Muscle layer of duodenum (tissue), 2 donors: ENCODE data around the gene FKBP4.
A peak's percentile ranks its signal among the peaks of the same experiment; 100 is the strongest.

Experiments used
- H3K27ac ChIP-seq: one replicate; pipeline ENCODE4 v1.7.0; 2013; ENCODE audit warnings: mild to moderate bottlenecking, low read length
- H3K27me3 ChIP-seq: one replicate; pipeline ENCODE4 v1.7.0; 2013; ENCODE audit warnings: low read depth, mild to moderate bottlenecking, control low read depth, low read length
- H3K36me3 ChIP-seq, 2 donors: one replicate each; pipeline ENCODE4 v1.7.0; 2013; ENCODE audit warnings: low read length in 2 of 2, control low read depth in 1 of 2, mild to moderate bottlenecking in 1 of 2; ENCODE audit not compliant: insufficient read depth in 2 of 2, control insufficient read depth in 1 of 2
- H3K4me1 ChIP-seq, 2 donors: one replicate each; pipeline ENCODE4 v1.7.0; 2013; ENCODE audit warnings: low read length in 2 of 2, mild to moderate bottlenecking in 2 of 2, control low read depth in 1 of 2, moderate library complexity in 1 of 2; ENCODE audit not compliant: insufficient read depth in 2 of 2, control insufficient read depth in 1 of 2
- H3K4me3 ChIP-seq, 2 donors: one replicate each; pipeline ENCODE4 v1.7.0; 2013; ENCODE audit warnings: low read length in 2 of 2, low read depth in 1 of 2, mild to moderate bottlenecking in 1 of 2
- H3K9me3 ChIP-seq, 2 donors: one replicate each; pipeline ENCODE4 v1.7.0; 2013; ENCODE audit warnings: low read length in 2 of 2, control low read depth in 1 of 2, mild to moderate bottlenecking in 1 of 2; ENCODE audit not compliant: control insufficient read depth in 1 of 2
- donor health status: healthy.

Gene FKBP4

DNA sequence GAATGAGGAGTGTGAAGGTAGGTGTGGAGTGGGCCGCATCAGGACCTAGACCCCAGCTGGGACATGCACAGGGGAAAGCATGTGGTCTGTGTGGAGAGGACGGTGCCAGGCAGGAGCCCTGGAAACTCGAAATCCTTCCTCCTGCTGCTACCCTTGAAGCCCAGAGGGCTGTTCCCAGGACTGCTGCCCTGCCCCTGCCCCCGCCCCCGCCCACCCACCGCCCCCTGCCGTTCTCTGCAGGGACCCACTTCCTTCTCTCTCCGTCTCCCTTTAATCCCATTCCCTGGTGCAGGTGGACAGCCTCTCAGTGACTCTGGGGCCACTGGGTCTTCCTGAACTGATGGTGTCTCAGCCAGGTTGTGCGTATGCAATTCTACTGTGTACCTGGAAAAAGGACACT is 25.7 kb downstream of the FKBP4 start:
- no peak overlapping the region for H3K27ac ChIP-seq
- peaks cover 60 to 80% of the 10 kb centered on the region in 2 donors for H3K36me3 ChIP-seq
- H3K27me3 ChIP-seq = no peaks in the 10 kb centered on the region
- no peak overlapping the region for H3K4me3 ChIP-seq
- H3K9me3 ChIP-seq = no peaks in the 10 kb centered on the region
- H3K4me1 ChIP-seq = no peaks in the 10 kb centered on the region

DNA sequence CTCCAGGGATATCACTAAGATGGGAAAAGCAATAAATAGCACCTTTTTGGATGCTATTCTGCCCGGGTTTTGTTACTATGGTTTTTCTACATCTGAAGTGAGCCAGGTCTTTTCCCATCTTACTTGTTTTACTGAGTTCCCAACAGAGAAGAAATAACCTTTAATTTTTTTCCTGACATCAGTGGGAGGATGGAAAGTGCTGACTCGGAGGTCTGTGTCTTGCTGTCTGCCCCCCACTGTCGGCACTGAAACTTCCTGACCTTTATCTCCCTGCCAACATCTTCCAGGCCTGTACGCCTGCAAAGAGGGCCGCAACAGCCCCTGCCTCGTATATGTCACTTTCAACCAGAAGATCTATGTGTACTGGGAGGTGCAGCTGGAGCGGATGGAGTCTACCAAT is 28.7 kb downstream of the FKBP4 start:
- Histone ChIP-seq H3K9me3 (no peaks in the 10 kb centered on the region), H3K36me3 (peaks cover 74 to 96% of the 10 kb centered on the region in 2 donors), H3K4me1 (no peaks in the 10 kb centered on the region), H3K27ac (no peak overlapping the region), H3K4me3 (no peak overlapping the region), H3K27me3 (no peaks in the 10 kb centered on the region)

DNA sequence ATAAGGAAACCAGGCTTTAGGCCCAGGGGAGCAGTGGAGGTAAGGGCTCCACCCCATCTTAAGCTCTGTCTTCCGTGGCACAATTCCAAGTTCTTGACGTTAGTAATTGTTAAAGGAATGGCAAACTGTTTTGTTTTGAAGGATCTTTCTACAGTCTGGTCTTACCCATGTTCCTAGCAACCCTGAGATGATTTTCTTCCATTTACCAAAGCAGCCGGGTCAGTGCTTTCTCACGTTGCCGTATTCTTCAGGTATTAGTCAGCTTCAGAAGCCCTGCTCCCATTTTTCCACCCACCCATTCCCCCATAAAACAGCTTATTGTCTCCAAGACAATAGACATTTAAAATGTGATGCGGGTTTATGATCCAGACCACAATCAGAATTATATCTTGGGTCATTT is 29.8 kb downstream of the FKBP4 start:
- H3K27ac ChIP-seq = no peak overlapping the region
- H3K36me3 ChIP-seq = peaks cover 74 to 97% of the 10 kb centered on the region in 2 donors

DNA sequence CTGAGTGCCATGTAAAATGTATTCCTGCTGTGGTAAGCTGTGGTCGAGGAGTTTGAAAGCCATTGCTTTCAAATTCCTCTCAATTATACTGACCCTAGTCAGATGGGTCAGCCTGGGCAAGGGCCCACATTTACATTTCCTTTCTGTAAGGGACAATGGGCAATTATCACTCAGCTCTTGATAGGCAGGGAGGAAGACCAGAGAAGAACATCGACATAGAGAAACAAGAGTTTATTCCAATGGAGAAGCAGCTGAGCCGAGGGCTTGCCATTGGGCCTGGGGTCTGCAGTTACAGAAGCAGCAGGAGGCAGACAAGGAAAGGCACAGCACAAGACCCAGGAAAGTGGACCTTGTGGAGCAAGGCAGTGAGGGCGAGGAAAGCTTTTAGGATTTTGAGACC is 30.4 kb downstream of the FKBP4 start:
- no peak overlapping the region for H3K27ac ChIP-seq
- no peaks in the 10 kb centered on the region for H3K4me1 ChIP-seq
- no peaks in the 10 kb centered on the region for H3K27me3 ChIP-seq
- no peak overlapping the region for H3K4me3 ChIP-seq
- peaks cover 71 to 96% of the 10 kb centered on the region in 2 donors for H3K36me3 ChIP-seq
- H3K9me3 ChIP-seq = no peaks in the 10 kb centered on the region

More for the DNA sequence above, 29.8 kb downstream of the FKBP4 start:
- H3K4me3 ChIP-seq = no peak overlapping the region
- H3K9me3 ChIP-seq = no peaks in the 10 kb centered on the region
- H3K27me3 ChIP-seq = no peaks in the 10 kb centered on the region
- H3K4me1 ChIP-seq = no peaks in the 10 kb centered on the region

DNA sequence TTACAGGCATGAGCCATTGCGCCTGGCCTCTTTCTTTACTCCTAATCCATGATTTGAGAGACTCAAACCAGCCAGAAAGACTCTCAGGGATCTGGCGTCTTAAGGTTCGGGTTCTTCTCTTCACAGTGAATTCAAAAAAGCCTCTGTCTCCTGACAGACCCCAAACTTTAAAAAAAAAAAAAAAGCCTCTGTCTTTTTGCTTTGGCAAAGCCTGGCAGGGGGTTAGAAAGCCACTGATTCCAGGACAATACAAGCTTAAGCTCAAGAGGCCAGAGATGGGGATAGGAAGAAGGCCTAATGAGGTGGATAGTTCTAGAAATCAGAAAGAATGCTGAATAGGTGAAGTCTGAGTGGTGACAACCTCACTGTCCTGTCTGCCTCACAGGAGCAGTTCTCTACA is 31.3 kb downstream of the FKBP4 start:
- peaks cover 72 to 98% of the 10 kb centered on the region in 2 donors for H3K36me3 ChIP-seq
- H3K4me1 ChIP-seq = no peaks in the 10 kb centered on the region
- no peaks in the 10 kb centered on the region for H3K9me3 ChIP-seq
- H3K27ac ChIP-seq = no peak overlapping the region
- H3K27me3 ChIP-seq = no peaks in the 10 kb centered on the region
- no peak overlapping the region for H3K4me3 ChIP-seq

DNA sequence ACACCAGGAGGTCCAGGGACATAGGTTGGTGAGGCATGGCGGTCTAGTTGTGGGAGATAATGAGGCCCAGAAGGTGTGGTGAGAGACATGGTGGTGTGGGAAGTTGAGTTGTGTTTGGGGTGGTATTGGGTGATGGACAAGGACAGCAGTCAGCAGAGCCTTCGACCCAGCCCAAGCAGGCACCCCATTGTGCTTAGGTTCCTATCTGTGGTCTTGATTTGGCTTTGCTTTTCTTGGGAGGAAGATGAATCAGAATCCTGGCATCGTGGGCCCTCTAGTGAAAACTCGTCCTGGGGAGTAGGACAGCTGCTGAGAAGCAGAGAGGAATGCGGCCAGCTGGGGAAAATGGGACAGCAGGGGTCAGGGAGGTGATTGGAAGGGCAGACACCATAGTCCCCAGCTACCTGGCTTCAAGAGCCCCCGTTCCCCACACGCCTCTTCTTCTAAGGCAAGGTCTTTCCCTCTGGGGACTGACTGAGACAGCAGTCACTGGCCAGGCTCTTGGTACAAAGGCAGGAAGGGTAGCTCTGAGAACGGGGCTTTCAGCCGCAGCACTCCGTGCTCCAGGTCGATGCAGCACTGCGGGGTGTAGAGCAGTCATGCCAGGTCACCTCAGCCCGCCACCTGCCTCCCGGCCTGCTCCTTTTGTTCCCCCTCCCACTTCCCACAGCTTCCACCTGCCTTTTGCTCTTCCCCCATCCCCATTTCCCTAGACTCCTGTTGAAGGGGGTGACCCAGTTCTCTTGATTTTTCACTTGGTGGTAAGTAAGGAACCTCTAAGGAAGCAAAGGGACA is 32.1 kb downstream of the FKBP4 start:
- Histone ChIP-seq H3K36me3 (peaks cover 63 to 95% of the 10 kb centered on the region in 2 donors), H3K27ac (no peak overlapping the region), H3K27me3 (no peaks in the 10 kb centered on the region), H3K9me3 (no peaks in the 10 kb centered on the region), H3K4me3 (no peak overlapping the region), H3K4me1 (no peaks in the 10 kb centered on the region)

DNA sequence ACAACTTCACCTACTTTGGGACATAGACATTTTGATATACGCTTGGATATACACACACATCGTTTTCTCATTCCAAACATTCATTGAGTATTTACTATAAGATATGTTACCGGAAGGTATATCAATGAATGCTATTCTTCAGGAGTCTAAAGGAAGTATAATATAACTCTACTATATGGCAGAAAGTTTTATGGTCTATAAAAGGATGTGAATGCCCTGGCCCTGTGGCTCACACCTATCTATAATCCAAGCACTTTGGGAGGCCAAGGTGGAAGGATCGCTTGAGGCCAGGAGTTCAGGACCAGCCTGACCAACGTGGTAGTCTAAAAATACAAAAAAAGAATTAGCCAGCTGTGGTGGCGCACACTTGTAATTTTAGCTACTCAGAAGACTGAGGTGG is 34.5 kb downstream of the FKBP4 start:
- H3K27ac ChIP-seq = no peak overlapping the region
- H3K4me3 ChIP-seq = no peak overlapping the region
- H3K4me1 ChIP-seq = peaks cover 0 to under 1% of the 10 kb centered on the region in 2 donors
- no peaks in the 10 kb centered on the region for H3K27me3 ChIP-seq
- peaks cover 42 to 72% of the 10 kb centered on the region in 2 donors for H3K36me3 ChIP-seq
- no peaks in the 10 kb centered on the region for H3K9me3 ChIP-seq

DNA sequence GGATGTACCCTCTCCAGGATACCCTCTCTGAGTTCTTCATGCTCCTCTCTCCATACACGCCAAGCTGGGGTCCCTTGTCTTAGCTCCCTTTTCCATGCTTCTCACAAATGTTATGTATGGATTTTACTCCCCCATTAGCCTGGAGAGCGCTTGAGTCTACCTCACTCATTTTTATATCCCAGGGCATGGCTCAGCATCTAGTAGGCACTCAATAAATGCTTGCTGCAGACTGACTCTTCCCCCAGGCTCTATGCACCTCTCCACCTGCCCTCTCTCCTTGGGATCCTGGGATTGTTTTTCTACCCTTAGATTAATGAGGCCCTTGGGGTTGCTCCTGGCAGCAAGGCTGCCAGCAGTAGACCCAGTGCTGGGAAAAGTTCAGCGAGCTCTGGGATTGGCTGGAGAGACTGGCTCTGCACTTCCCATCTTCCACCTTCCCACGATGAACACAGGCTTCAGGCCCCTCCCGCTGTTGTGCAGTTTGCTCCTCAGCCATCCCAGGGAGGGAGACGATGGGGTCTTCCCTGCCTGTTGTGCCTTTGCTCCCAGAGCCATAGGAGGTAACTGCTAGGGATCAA is 37.9 kb downstream of the FKBP4 start:
- no peaks in the 10 kb centered on the region for H3K27me3 ChIP-seq
- no peaks in the 10 kb centered on the region for H3K9me3 ChIP-seq
- peaks cover 0 to 15% of the 10 kb centered on the region in 2 donors for H3K4me1 ChIP-seq
- H3K4me3 ChIP-seq = no peak overlapping the region
- H3K36me3 ChIP-seq = peaks cover 14 to 38% of the 10 kb centered on the region in 2 donors
- H3K27ac ChIP-seq = no peak overlapping the region

DNA sequence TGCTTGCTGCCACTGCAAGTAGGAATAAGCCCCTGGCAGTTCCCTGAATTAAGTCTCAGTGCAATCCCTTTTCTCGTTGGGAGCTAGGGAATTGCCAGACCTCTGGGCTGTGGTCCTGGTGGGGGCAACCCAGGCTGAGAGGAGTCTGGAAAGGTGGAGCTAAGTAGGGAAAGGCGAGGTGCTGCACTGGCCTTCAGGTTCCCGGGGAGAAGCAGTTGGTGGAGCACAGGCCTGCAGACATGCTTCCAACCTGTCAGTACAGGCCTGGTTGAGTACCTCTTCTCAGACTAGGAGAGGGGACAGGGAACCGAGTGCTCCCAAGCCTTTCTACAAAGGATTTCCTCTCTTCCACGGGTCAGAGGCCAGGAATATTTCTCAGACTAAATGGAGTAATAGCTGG is 38.6 kb downstream of the FKBP4 start:
- peaks cover 0 to 15% of the 10 kb centered on the region in 2 donors for H3K4me1 ChIP-seq
- peak overlapping the region in 1 of 2 donors; percentile 16 for H3K4me3 ChIP-seq
- H3K27ac ChIP-seq = no peak overlapping the region
- H3K36me3 ChIP-seq = peaks cover 12 to 31% of the 10 kb centered on the region in 2 donors
- no peaks in the 10 kb centered on the region for H3K9me3 ChIP-seq
- H3K27me3 ChIP-seq = no peaks in the 10 kb centered on the region

DNA sequence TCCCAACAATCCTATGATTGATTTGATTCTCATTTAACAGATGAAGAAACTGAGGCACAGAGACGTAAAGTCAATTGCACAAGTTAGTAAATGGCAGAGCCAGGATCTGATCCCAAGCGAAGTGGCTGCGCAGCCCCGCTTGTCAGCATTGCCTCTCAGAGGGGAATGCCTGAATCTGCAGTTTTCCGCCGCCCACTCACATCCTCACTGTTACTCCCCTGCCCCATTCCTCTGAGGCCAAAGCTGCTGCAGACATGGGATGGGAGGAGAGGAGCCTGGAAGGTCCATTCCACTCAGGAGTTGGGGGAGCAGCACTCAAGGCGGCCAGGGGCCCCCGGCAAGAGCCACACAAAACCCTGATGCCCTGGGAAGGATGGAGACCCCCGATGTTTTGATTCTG is 39.0 kb downstream of the FKBP4 start:
- Histone ChIP-seq H3K27me3 (no peaks in the 10 kb centered on the region), H3K36me3 (peaks cover 15 to 27% of the 10 kb centered on the region in 2 donors), H3K27ac (no peak overlapping the region), H3K4me3 (peak overlapping the region; percentile 30 to 49), H3K4me1 (peaks cover 0 to 15% of the 10 kb centered on the region in 2 donors), H3K9me3 (no peaks in the 10 kb centered on the region)

DNA sequence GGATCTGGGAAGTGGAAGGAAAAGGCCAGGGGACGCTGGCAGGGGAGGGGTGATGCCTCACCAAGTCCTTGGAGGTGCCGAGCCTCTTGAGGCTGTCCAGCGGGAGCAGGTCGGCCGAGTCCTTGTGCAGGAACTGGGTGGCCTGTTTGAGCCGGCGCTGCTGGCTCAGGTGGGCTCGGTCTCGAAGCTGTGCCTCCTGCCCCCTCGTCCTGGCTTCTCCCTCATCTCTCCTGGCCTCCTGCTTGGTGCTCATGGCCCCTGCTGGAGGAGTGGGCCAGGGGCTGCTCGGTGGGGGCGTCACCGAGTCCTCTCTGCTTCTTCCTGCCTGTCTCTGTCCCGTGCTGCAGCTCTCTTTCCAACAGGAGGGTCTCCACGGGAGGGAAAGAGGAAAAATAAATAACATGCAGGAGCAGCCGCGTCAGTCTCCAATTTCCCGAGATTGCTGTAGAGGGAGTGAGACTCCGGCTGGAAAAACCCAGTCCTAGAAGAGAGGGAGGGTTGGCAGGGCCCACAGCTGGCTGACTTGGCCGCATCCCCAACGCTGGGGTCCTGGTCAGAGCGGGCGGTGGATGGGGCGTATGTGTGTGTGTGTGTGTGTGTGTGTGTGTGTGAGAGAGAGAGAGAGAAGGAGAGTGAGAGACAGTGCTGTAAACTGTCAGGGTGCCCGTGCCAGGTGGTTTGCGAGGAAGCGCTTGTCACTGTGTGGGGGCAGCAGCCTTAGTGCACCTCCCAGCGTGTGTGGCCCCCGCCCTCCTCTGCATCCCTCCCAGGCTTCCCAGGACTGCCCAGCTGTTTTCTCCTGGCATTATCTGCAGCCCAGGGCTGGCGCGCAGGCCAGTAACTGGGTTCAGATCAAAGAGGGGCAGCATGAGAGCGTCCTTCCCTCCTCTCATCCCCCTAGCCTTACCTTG is 40.1 kb downstream of the FKBP4 start, which contains the start of gene NRIP2:
TSS of gene NRIP2 (minus strand) at position 455 of the 911 bp plus-strand sequence. CDS start at position 403, 52 bp downstream.
- no peak within 1 kb of the TSS for H3K27ac ChIP-seq
- H3K9me3 ChIP-seq = no peaks in the 10 kb centered on the region
- peaks cover 0 to 15% of the 10 kb centered on the region in 2 donors for H3K4me1 ChIP-seq
- H3K36me3 ChIP-seq = peaks cover 15 to 17% of the 10 kb centered on the region in 2 donors
- peak within 1 kb of the TSS; percentile 30 to 49 for H3K4me3 ChIP-seq
- no peaks in the 10 kb centered on the region for H3K27me3 ChIP-seq
